Activated naive CD8-positive, alpha-beta T cell treated with anti-CD3 and anti-CD28 coated beads for 36 hours (primary cell): ENCODE results near the gene RANBP17. TPM values are rescaled to one million over a fixed set of nuclear protein-coding genes. Genes with fewer than 3 reads are reported as not detected.

Experiments used
- DNase-seq: peaks from one replicate; pipeline ENCODE4 v3.0.0; 2021
- H3K27ac Mint-ChIP-seq: one replicate; pipeline ENCODE4 v1.8.0; 2022; ENCODE audit warnings: mild to moderate bottlenecking, moderate library complexity, mixed read lengths
- H3K27me3 Mint-ChIP-seq: one replicate; pipeline ENCODE4 v1.8.0; 2022; ENCODE audit warnings: mild to moderate bottlenecking, mixed read lengths
- H3K36me3 Mint-ChIP-seq: one replicate; pipeline ENCODE4 v1.8.0; 2021; ENCODE audit warnings: mild to moderate bottlenecking, mixed read lengths
- H3K4me1 Mint-ChIP-seq: one replicate; pipeline ENCODE4 v1.8.0; 2021; ENCODE audit warnings: mixed read lengths
- H3K4me3 Mint-ChIP-seq: one replicate; pipeline ENCODE4 v1.8.0; 2022; ENCODE audit warnings: mild to moderate bottlenecking, moderate library complexity, mixed read lengths
- H3K9me3 Mint-ChIP-seq: one replicate; pipeline ENCODE4 v1.8.0; 2022; ENCODE audit warnings: mixed read lengths
- total RNA-seq, 2 experiments: library from RNA; stranded (reverse); gene quantifications; one replicate each; pipeline ENCODE4 v1.2.3, GENCODE V29; 2021

Gene RANBP17
- total RNA-seq, 2 experiments from 2014 or later, result 0.30 to 0.35 TPM

- peaks cover 95% of the 10 kb centered on the region for H3K27me3 Mint-ChIP-seq
- H3K36me3 Mint-ChIP-seq, result no peaks in the 10 kb centered on the region
- no peak overlapping the region for H3K4me3 Mint-ChIP-seq
- H3K4me1 Mint-ChIP-seq, result peaks cover 18% of the 10 kb centered on the region
- H3K9me3 Mint-ChIP-seq, result no peaks in the 10 kb centered on the region
- no peak for DNase-seq
- H3K27ac Mint-ChIP-seq, result no peak overlapping the region
These were observed 454.1 kb downstream of the RANBP17 start for GRCh38 chr5:171315925-171316257.

GRCh38 chr5:171316258-171317121 lies 454.7 kb downstream of the RANBP17 start:
- DNase-seq, result no peak
- Mint-ChIP-seq H3K9me3 (no peaks in the 10 kb centered on the region), H3K36me3 (no peaks in the 10 kb centered on the region), H3K4me1 (peaks cover 18% of the 10 kb centered on the region), H3K4me3 (no peak overlapping the region), H3K27ac (no peak overlapping the region), H3K27me3 (peaks cover 95% of the 10 kb centered on the region)

- DNase-seq, result no peak
- H3K4me3 Mint-ChIP-seq, result no peak overlapping the region
- H3K36me3 Mint-ChIP-seq, result no peaks in the 10 kb centered on the region
- H3K27ac Mint-ChIP-seq, result no peak overlapping the region
- H3K27me3 Mint-ChIP-seq, result peaks cover 100% of the 10 kb centered on the region
- peaks cover 18% of the 10 kb centered on the region for H3K4me1 Mint-ChIP-seq
- no peaks in the 10 kb centered on the region for H3K9me3 Mint-ChIP-seq
These were observed 455.4 kb downstream of the RANBP17 start for GRCh38 chr5:171317230-171317629.

GRCh38 chr5:171318026-171318425 lies 456.2 kb downstream of the RANBP17 start:
- Mint-ChIP-seq H3K9me3 (no peaks in the 10 kb centered on the region), H3K27me3 (peaks cover 97% of the 10 kb centered on the region), H3K4me1 (peaks cover 13% of the 10 kb centered on the region), H3K36me3 (no peaks in the 10 kb centered on the region), H3K4me3 (no peak overlapping the region), H3K27ac (no peak overlapping the region)
- no peak for DNase-seq

GRCh38 chr5:171321447-171321846 lies 459.6 kb downstream of the RANBP17 start:
- peaks cover 3% of the 10 kb centered on the region for H3K4me1 Mint-ChIP-seq
- no peak for DNase-seq
- H3K27me3 Mint-ChIP-seq, result peaks cover 91% of the 10 kb centered on the region
- no peaks in the 10 kb centered on the region for H3K36me3 Mint-ChIP-seq
- H3K4me3 Mint-ChIP-seq, result no peak overlapping the region
- H3K9me3 Mint-ChIP-seq, result no peaks in the 10 kb centered on the region
- no peak overlapping the region for H3K27ac Mint-ChIP-seq

GRCh38 chr5:171322527-171322926 lies 460.7 kb downstream of the RANBP17 start:
- no peaks in the 10 kb centered on the region for H3K4me1 Mint-ChIP-seq
- no peaks in the 10 kb centered on the region for H3K36me3 Mint-ChIP-seq
- H3K4me3 Mint-ChIP-seq, result no peak overlapping the region
- no peak overlapping the region for H3K27ac Mint-ChIP-seq
- DNase-seq, result no peak
- peaks cover 81% of the 10 kb centered on the region for H3K27me3 Mint-ChIP-seq
- no peaks in the 10 kb centered on the region for H3K9me3 Mint-ChIP-seq

- DNase-seq, result no peak
- Mint-ChIP-seq H3K36me3 (no peaks in the 10 kb centered on the region), H3K27me3 (peaks cover 76% of the 10 kb centered on the region), H3K27ac (no peak overlapping the region), H3K4me1 (no peaks in the 10 kb centered on the region), H3K4me3 (no peak overlapping the region), H3K9me3 (no peaks in the 10 kb centered on the region)
These were observed 461.2 kb downstream of the RANBP17 start for GRCh38 chr5:171323007-171323406.

- DNase-seq, result no peak
- Mint-ChIP-seq H3K4me1 (no peaks in the 10 kb centered on the region), H3K36me3 (no peaks in the 10 kb centered on the region), H3K27me3 (peaks cover 66% of the 10 kb centered on the region), H3K4me3 (no peak overlapping the region), H3K9me3 (no peaks in the 10 kb centered on the region), H3K27ac (no peak overlapping the region)
These were observed 462.2 kb downstream of the RANBP17 start for GRCh38 chr5:171323806-171324632.

GRCh38 chr5:171330021-171330420 lies 468.2 kb downstream of the RANBP17 start:
- no peaks in the 10 kb centered on the region for H3K9me3 Mint-ChIP-seq
- H3K27ac Mint-ChIP-seq, result no peak overlapping the region
- no peaks in the 10 kb centered on the region for H3K36me3 Mint-ChIP-seq
- H3K4me1 Mint-ChIP-seq, result no peaks in the 10 kb centered on the region
- H3K27me3 Mint-ChIP-seq, result peaks cover 37% of the 10 kb centered on the region
- no peak for DNase-seq
- no peak overlapping the region for H3K4me3 Mint-ChIP-seq

GRCh38 chr5:171335616-171336015 lies 473.8 kb downstream of the RANBP17 start:
- peaks cover 11% of the 10 kb centered on the region for H3K4me1 Mint-ChIP-seq
- DNase-seq, result no peak
- H3K9me3 Mint-ChIP-seq, result no peaks in the 10 kb centered on the region
- no peak overlapping the region for H3K4me3 Mint-ChIP-seq
- peaks cover 59% of the 10 kb centered on the region for H3K27me3 Mint-ChIP-seq
- no peaks in the 10 kb centered on the region for H3K36me3 Mint-ChIP-seq
- no peak overlapping the region for H3K27ac Mint-ChIP-seq

- Mint-ChIP-seq H3K27ac (no peak overlapping the region), H3K27me3 (peaks cover 60% of the 10 kb centered on the region), H3K4me1 (peaks cover 11% of the 10 kb centered on the region), H3K4me3 (peak overlapping the region; percentile 66), H3K9me3 (no peaks in the 10 kb centered on the region), H3K36me3 (no peaks in the 10 kb centered on the region)
- DNase-seq, result peak; percentile 37
These were observed 474.8 kb downstream of the RANBP17 start for GRCh38 chr5:171336521-171337209.

- Mint-ChIP-seq H3K4me3 (peak overlapping the region; percentile 66), H3K9me3 (no peaks in the 10 kb centered on the region), H3K27ac (no peak overlapping the region), H3K4me1 (peaks cover 11% of the 10 kb centered on the region), H3K27me3 (peaks cover 58% of the 10 kb centered on the region), H3K36me3 (no peaks in the 10 kb centered on the region)
- DNase-seq, result no peak
These were observed 475.4 kb downstream of the RANBP17 start for GRCh38 chr5:171337210-171337569.

- Mint-ChIP-seq H3K36me3 (no peaks in the 10 kb centered on the region), H3K27ac (no peak overlapping the region), H3K4me3 (no peak overlapping the region), H3K4me1 (peaks cover 11% of the 10 kb centered on the region), H3K27me3 (peaks cover 39% of the 10 kb centered on the region), H3K9me3 (no peaks in the 10 kb centered on the region)
- DNase-seq, result no peak
These were observed 478.2 kb downstream of the RANBP17 start for GRCh38 chr5:171340042-171340441.

- no peak overlapping the region for H3K27ac Mint-ChIP-seq
- H3K27me3 Mint-ChIP-seq, result peaks cover 34% of the 10 kb centered on the region
- peaks cover 11% of the 10 kb centered on the region for H3K4me1 Mint-ChIP-seq
- DNase-seq, result no peak
- no peaks in the 10 kb centered on the region for H3K36me3 Mint-ChIP-seq
- no peak overlapping the region for H3K4me3 Mint-ChIP-seq
- no peaks in the 10 kb centered on the region for H3K9me3 Mint-ChIP-seq
These were observed 478.7 kb downstream of the RANBP17 start for GRCh38 chr5:171340491-171340890.
